Astrocyte of the cerebellum (primary cell): ENCODE results near the gene TMEM135.

ENCODE experiments used
- DNase-seq: peaks from one replicate; pipeline ENCODE4 v3.0.0-alpha.2; 2011; ENCODE audit warnings: low read depth
- H3K4me3 ChIP-seq: 2 replicates; pipeline ENCODE4 v1.5.1; 2011; ENCODE audit warnings: mild to moderate bottlenecking, low read depth, low read length, moderate library complexity
- CTCF ChIP-seq: IDR thresholded peaks from 2 replicates; pipeline ENCODE4 v1.5.1; 2012; ENCODE audit warnings: low read length, low read depth, moderate library complexity, mild to moderate bottlenecking; ENCODE audit errors: missing control alignments
- in situ Hi-C: cut with HindIII; loops from 2 replicates; pipeline ENCODE4 v1.10.0; 2017; ENCODE audit warnings: low sequenced_read_pairs

The TMEM135 gene

GRCh38 chr11:87235366-87235765, 197.6 kb downstream of the TMEM135 start:
- TF ChIP-seq CTCF, result no peak
- H3K4me3 ChIP-seq, result no peak overlapping the region
- in situ Hi-C loops, result no loop called here
- DNase-seq, result no peak

GRCh38 chr11:87236368-87236767, 198.6 kb downstream of the TMEM135 start:
- no peak overlapping the region for H3K4me3 ChIP-seq
- in situ Hi-C loops, result no loop called here
- DNase-seq, result no peak
- TF ChIP-seq CTCF, result no peak

- DNase-seq, result no peak
- TF ChIP-seq CTCF, result no peak
- in situ Hi-C loops, result no loop called here
- H3K4me3 ChIP-seq, result no peak overlapping the region
Observed at GRCh38 chr11:87239001-87239400, 201.3 kb downstream of the TMEM135 start.

GRCh38 chr11:87239531-87239930, 201.8 kb downstream of the TMEM135 start:
- no peak for DNase-seq
- no peak for TF ChIP-seq CTCF
- in situ Hi-C loops, result no loop called here
- H3K4me3 ChIP-seq, result no peak overlapping the region

GRCh38 chr11:87251560-87251959, 213.8 kb downstream of the TMEM135 start:
- no peak for DNase-seq
- TF ChIP-seq CTCF, result no peak
- in situ Hi-C loops, result no loop called here
- no peak overlapping the region for H3K4me3 ChIP-seq

GRCh38 chr11:87252869-87253268, 215.1 kb downstream of the TMEM135 start:
- in situ Hi-C loops, result no loop called here
- H3K4me3 ChIP-seq, result no peak overlapping the region
- no peak for DNase-seq
- no peak for TF ChIP-seq CTCF

- in situ Hi-C loops, result no loop called here
- no peak for TF ChIP-seq CTCF
- DNase-seq, result no peak
- H3K4me3 ChIP-seq, result no peak overlapping the region
Observed at GRCh38 chr11:87254562-87254961, 216.8 kb downstream of the TMEM135 start.
